Left ventricle myocardium superior (tissue), 1 donor: ENCODE measurements around the gene EGFLAM. TPM values are rescaled to one million over a fixed set of nuclear protein-coding genes. Genes with fewer than 3 reads are reported as not detected.

Experiments
- ATAC-seq: fragments of 200-7000 bp; cut with Tn5 transposase; one replicate; pipeline ENCODE4 v1.9.1; 2020; ENCODE audit warnings: mild to moderate bottlenecking, moderate library complexity
- DNase-seq: peaks from one replicate; pipeline ENCODE4 v3.0.0-alpha.2; 2020
- intact Hi-C: fragments of 100-400 bp; cut with micrococcal nuclease; formaldehyde crosslinking; loops from one replicate; pipeline ENCODE4 v1.11.0; 2022
- total RNA-seq: library from RNA; stranded (reverse); fragmentation: NEBNext Ultra II Directional; extraction: Animal tissue kit (Norgen Biotek cat#: 25700); gene quantifications from one replicate; pipeline ENCODE4 v1.2.1, GENCODE V29; 2021
- donor health status: DM: no; HTN: yes; CAD: no; lungs with severe emphysema.

EGFLAM gene
- total RNA-seq, 1 donor from 2014 or later: 7.7 TPM

DNA sequence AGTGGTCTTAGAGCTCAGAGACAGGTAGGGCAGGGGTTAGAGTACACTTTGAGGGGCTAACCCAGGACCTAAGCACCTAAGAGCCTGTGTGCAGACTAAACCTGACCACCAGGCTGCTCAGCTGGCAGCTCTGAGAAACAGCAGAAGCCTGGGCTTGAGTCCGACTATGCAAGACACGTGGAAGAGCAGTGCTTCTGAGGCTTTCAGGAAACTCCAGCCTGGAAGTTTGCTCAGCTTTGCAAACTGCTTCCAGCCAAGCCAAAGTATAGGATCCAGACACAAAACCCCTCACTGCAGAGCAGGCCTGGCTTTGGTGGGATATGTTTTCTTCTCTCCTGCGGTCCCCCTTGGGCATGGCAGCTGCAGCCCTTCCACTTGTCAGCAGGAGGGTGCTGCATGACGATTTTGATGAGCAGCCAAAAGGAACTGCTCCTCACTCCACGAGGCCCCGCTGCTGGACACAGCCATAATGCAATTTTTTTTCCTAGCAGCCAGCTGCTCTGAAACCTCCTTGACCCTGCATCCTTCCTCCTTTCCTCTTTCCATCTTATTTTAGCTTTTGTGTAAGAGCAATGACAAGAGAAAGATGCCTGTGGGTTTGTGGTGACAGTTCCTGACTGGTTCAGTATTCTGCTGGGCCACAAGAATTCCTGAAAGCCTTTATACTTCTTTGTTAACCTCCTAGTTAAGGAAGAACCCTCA is 175.0 kb downstream of the EGFLAM start:
- ATAC-seq: peak; percentile 95
- DNase-seq: peak; percentile 79
- intact Hi-C loops: no loop called here

DNA sequence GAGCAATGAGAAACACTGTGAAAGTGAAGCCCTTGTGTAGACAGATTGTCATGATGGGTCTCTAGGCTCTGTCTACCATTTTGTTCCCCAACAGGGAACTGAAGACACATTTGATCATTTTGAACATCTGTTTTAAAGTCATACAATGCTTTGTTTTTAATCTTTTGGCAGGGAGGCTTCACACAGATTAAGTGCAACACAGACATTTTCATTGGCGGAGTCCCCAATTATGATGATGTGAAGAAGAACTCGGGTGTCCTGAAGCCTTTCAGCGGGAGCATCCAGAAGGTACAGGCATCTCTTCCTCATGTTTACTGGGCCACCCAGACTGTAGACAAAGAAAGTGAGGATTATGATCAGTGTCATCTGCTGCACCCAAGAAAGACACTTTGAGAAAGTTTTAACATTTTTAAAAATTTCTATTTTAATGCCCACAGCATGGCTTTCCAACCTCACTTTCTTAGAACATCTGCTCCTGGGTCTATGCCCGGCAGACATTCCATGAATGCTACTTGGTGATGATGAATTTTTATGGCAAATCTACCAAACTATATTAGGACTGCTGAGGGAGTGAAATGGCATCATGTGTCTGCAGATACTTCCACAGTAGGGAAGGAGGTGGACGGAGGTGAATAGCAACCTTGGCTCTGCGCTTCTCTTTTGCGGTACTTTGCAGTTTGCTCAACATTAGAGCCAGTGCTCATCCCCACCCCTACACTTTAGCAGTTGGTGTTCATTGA is 176.8 kb downstream of the EGFLAM start:
- intact Hi-C loops: no loop called here
- ATAC-seq (no peak), DNase-seq (no peak)

DNA sequence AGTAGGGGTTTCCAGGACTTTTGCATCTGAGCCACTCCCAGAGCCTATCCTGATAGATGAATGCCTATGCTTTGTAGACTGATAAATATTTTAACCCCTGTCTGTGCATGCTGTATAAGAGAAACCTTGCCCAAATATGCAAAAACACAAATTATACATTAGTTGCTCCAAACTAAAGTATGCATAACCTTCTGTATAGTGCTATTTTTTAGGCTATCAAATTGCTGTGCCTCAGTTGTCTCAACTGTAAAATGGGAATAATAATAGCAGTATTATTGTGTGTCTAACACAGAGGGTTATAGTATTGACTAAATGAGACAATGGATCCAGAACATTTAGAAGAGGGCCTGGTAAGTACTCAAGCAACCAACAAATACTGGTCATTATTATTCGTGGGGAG is 180.4 kb downstream of the EGFLAM start:
- ATAC-seq (no peak), DNase-seq (no peak)
- intact Hi-C loops: no loop called here

DNA sequence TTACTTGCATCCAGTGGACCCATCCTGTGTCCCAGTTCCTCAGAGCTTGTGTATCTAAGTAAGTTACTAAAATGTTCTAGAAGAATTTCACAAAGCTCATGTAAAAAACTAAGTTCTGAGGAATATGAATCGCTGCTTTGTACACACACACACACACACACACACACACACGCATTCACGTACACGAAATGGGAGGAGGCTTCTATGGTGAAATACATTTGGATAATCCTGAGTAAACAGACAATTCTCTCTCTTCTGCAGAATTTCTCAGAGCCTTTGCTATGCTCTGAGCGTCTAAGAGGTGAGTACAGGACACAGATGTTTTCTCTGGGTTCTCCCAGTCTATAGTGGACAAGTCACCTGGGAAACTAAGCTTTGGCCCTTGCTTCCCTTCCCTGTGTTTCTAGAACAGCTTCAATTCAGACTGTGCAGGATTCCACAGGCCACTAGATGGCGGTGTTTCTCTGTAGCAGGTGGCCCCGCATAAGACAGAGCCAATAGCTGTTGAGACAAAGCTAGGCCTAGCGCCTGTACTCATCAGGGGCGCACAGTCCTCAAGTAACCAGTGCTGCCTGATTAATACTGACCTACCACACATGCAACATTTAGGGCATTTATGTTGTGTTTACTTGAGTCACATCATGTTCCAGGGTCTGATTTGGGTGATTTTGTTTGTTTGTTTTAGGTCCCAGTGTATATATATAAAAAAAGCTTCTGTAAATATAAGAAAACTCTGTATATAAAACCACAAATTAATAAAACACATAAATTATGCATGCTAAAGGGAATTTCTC is 183.3 kb downstream of the EGFLAM start:
- peak; percentile 86 for DNase-seq
- intact Hi-C loops: loop anchor here (2.0 to 10.0 kb wide), 3 partner anchors 113 to 371 kb away; partner anchors contain the start of gene LIFR
- peak; percentile 97 for ATAC-seq

DNA sequence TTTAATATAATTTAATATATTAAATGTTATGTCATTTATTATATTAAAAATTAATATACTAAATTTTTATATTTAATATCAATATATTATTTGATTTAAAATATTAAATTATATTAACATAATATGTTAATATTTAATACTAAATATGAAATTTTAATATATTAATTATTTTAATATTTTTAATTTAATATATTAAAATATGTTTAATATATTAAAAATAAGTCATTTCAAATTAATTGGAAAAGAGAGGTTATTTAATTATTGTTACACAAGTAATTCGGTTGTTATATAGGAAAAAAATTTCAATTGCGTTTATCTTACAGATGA is 183.9 kb downstream of the EGFLAM start:
- intact Hi-C loops: loop anchor here (5.0 to 10.0 kb wide), 2 partner anchors 113 to 370 kb away; partner anchors contain the start of gene LIFR
- ATAC-seq (no peak), DNase-seq (no peak)

DNA sequence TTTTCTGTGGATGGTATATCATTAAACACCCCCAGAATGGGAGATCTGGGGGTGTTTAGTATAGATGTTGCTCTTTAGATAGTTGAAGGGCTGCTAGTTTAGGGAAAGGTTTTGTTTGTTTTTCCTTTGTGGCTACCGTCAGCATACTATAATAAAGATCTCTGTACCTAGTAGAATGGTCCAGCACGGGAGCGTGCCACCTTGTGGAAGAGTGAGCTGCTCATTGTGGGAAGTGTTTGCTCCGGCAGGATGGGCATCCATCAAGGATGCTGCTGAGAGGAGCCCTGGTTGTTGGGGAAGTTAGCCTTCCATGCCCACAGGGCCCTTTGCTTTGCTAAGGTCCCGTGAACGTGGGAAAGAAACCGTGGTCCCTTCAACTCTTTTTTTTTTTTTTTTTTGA is 185.0 kb downstream of the EGFLAM start:
- ATAC-seq (no peak), DNase-seq (no peak)
- intact Hi-C loops: loop anchor here (5.0 to 10.0 kb wide), 2 partner anchors 111 to 369 kb away; partner anchors contain the start of gene LIFR

DNA sequence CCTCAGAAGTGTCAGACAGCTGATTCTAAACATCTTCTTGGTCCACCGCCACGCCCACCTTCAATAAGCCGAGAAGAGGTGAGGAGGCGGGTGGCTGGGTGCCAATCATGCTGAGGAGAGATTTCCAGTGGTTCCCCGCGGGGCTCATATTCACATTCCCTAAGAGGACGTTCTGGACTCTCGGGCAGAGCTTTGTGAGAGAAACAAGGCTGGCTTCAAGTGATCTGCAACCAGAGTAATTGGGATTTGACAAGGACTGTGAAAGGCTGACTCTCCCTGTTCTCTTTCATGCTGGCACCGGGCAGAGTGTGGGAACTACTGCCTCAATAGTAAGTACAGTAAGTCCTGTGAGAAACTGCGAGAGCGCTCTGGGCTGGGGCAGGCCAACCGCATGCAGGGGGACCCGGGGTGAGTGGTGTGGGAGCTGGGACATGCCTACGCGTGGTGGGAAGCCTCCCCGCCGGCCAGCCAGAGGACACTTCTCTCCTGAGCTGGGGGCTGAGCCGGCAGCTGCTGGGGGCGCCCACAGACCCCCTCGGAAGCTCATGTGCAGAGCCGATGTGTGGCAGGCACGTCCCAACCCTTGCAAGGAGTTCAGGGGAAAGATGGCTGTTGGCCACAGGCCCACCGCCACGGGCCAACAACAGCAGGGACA is 187.1 kb downstream of the EGFLAM start:
- DNase-seq (peak; percentile 62), ATAC-seq (no peak)
- intact Hi-C loops: loop anchor here (10.0 kb wide), 1 partner anchor 109 kb away; the partner anchor contains the start of gene LIFR

DNA sequence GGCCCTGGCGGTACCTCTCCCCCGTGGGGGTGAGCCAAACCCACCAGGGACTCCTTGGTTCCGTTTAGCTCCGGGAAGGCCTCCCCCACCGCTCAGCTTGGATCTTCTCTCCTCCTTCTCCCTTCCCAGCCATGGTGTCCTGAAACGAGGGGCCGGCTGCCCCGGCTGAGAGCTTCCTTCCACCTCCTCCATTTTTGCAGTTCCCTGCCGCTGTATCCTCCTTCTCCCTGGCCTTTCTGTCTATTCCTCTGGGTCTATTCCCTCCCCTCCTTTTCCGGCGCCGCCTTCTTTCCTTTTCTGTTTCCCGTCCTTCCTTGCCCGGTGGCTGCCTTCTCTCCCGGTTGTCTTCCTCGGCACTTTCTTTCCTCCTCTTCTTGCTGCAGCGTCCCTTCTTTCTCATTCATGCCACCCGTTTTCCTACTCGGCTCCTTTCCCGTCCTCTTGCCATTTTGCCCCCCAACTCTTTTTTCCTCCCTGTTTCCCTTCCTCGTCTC is 187.7 kb downstream of the EGFLAM start:
- intact Hi-C loops: loop anchor here (10.0 kb wide), 1 partner anchor 109 kb away; the partner anchor contains the start of gene LIFR
- ATAC-seq (no peak), DNase-seq (no peak)

DNA sequence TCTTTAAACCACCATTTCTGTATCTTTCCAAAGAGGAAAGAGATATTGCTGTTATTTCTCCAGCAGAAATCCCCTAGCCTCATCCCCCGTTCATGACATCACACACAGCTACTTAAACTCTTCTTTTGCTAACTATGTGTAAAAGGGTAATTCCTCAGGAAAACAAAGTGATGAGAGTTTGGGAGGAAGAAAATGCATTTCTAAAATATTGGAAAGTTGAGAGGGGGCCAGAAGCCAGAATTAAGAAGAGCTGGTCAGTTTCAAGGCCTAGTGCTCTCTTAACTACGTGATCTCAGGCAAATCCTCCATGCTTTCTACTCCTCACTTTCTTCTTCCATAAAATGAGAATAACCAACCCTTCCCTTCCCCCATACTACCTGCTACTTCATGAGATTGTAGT is 188.7 kb downstream of the EGFLAM start:
- ATAC-seq (no peak), DNase-seq (no peak)
- intact Hi-C loops: loop anchor here (10.0 kb wide), 1 partner anchor 108 kb away; the partner anchor contains the start of gene LIFR

DNA sequence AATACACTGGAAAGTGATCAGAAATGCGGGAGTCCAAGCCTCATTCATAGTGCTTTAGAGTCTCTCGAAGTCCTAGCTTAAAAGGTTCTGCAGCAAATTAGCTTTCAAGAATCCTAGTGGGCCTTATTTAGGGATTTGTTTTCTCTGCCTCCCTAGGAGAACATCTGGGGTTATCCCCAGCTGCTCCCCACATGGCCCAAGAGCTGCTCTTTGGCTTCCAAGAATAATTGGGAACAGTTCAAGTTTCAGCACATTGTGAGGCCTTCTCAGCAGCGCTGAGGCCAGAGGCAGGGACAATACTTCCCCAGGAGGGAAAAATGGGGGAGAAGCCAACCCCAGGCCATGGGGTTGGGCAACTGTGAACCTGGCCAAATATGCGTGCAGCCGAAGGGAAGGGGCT is 189.4 kb downstream of the EGFLAM start:
- peak; percentile 57 for DNase-seq

DNA sequence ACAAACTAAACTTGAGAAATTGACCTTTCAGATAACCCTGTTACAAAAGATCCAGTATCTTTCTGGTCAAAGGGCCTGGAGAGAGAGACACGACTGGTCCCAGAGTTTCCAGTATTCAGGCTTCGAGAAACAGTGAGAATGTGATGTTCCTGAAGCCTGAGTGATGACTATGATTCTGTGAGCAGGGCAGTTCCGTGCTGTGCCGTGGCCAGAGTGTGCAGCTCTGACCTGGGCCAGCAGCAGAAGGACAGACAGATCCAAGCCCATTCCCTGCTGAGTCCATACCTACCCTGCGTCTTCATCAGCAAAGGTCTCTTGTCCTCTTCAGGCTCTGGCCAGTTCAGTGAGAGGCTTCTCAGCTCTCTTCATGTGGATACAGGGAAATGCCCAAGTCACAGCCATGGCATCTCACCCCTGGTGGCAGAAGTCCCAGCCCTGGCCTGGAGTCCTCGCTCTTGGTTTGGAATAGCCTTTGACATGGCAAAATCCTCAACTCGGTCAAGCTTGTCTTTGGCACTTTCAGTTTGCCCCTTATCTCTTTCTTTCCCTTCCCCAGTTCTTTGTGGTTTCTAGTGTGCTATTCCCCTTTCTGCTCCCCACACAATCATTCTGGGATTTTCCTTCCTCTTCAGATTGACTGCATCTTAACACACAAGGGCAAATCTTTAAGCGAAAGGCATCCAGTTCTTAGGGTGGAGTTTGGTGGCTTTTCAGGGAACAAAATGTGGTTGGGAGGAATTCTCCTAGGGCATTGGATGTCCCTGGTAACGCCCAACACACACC is 190.4 kb downstream of the EGFLAM start:
- no peak for DNase-seq
- ATAC-seq: peak; percentile 10
- intact Hi-C loops: loop anchor here (10.0 kb wide), 1 partner anchor 106 kb away; the partner anchor contains the start of gene LIFR

More for the DNA sequence above, 189.4 kb downstream of the EGFLAM start:
- peak; percentile 82 for ATAC-seq
- intact Hi-C loops: loop anchor here (10.0 kb wide), 1 partner anchor 107 kb away; the partner anchor contains the start of gene LIFR

DNA sequence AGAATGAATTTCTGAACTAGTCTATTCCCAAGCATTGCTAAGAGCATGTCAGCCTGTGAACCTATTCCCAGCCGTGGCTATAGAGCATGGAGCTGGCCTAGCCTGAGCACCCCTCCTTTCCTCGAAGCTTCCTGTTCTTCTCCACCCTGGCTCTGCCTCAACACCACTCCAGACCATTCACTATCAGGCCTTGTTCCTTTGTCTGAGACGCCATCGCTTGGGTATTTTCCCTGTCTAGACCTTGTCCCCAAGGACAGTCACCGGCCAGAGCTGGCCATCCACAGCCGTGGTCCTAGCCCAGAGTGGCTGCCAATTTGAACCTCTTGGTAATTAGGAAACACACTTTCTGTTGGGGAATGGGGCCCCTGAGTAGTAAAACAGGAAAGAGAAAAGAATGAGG is 192.3 kb downstream of the EGFLAM start:
- intact Hi-C loops: no loop called here
- DNase-seq (peak; percentile 41), ATAC-seq (peak; percentile 52)

DNA sequence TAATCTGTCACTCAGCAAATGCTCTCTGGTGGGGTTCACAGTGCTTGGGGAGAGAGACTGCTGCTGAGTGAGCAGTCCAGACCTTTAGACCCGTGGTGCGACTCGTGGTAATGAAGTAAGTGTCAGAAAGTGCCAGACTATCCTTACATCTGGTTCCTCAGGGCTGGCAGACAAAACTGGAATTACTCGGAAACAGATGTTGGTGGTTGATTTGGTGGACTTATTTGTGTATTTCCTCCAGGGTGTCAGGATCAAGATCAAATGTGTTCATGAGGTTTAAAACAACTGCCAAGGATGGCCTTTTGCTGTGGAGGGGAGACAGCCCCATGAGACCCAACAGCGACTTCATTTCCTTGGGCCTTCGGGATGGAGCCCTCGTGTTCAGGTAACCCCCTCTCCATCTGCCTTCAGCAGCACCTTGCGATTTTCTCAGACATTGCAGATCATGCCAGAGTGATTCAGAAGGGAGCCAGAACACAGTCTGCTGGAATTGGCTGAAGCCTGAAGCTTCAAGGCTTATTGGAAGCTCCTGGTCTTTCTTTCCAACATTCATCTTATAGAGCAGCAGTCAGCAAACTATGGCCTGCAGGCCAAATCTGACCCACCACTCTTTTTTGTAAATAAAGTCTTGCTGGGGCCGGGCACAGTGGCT is 192.8 kb downstream of the EGFLAM start:
- DNase-seq (no peak), ATAC-seq (peak; percentile 54)
- intact Hi-C loops: no loop called here

DNA sequence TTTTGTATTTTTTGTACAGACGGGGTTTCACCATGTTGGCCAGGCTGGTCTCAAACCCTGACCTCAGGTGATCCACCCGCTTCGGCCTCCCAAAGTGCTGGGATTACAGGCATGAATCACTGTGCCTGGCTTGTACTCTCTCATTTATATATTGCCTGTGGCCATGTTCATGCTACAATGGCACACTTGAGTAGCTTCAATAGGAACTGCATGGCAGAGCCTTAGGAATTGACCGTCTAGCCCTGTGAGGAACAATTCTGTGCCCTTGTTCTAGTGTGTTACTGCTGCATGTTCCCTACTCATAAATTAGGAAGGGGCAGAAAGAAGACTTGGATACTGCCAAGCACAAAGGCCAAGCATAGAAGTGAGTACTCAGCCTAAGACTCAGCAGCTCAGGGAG is 193.8 kb downstream of the EGFLAM start:
- intact Hi-C loops: no loop called here
- DNase-seq (no peak), ATAC-seq (no peak)

DNA sequence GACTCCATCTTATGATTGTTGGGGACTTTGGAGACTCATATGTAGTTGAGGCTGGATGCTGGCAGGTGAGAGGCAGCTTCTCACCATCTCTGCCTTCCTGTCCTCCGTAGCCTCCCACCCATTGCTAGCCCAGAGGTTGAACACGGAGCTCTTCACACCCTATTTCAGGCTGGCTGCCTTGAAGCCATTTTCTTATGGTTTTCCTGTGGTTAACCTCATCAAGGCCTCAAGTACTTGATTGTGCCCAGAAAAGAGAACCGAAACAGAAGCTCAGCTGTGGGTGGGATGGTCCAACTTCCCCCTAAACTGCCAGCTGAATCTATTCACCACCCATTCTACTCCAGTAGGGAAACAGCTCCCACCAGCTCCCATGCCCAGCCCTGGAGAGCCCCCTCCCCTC is 195.1 kb downstream of the EGFLAM start:
- DNase-seq: no peak
- ATAC-seq: no peak
- intact Hi-C loops: no loop called here

DNA sequence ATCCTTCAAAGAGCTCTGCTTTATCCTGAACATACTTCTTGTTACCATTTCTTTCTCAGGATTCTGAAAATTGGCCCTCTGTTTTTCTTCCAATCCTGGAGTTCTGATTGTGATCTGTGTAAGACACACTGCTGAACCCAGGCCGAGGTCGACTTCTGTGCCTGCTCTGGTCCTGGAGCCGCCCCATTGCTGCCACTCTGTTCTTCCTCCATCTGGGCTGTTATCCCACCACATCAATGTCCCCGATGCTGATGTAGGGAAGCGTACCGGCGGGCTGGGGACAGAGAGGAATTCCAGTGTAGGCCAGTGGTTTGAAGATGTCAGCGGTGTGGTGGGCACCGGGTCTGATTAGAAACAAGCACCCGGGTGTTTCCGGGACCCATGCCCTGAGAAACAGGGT is 195.6 kb downstream of the EGFLAM start:
- intact Hi-C loops: no loop called here
- ATAC-seq (no peak), DNase-seq (no peak)

DNA sequence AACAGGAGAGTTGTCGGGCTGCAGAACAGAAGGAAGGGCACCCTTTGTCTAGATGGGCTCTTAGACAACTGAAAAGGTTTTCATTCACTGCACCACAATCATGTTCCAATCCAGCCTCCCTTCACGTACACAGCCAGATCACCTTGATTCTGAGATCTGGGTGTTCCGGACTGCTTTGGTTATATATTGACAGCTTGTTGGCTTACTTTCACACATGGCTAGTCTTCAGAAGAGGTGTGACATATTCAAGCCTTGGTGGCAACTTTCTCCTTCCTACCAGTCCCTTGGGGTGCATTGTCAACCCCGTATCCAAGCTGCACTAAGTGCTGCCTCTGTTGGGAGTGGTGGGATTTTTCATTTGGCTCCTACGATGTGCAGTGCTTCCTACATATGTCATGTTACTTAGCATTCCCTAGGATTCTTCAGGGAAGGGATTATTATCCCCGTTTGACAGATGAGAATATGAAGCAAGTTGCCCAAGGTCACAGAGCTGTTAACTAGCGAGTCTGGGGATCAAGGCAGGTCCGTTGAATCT is 197.5 kb downstream of the EGFLAM start:
- intact Hi-C loops: no loop called here
- DNase-seq (no peak), ATAC-seq (no peak)
